Endothelial cell of umbilical vein (primary cell): Measurements from ENCODE around the gene HK1.

Source experiments
- CTCF ChIP-seq, 2 donors: IDR thresholded peaks; 1 replicate in 1 of 2; 2 replicates in 1 of 2; pipeline ENCODE4 v1.5.1; 2011; ENCODE audit warnings: low read length in 2 of 2, mild to moderate bottlenecking in 2 of 2, moderate library complexity in 2 of 2, control low read depth in 1 of 2, inconsistent platforms in 1 of 2, low read depth in 1 of 2; ENCODE audit not compliant: insufficient read depth in 1 of 2; ENCODE audit errors: extremely low read depth in 1 of 2
- EZH2 ChIP-seq: IDR thresholded peaks from 2 replicates; pipeline ENCODE4 v1.6.1; 2012; ENCODE audit warnings: borderline replicate concordance, low read depth, mild to moderate bottlenecking, moderate library complexity, low read length, inconsistent platforms; ENCODE audit not compliant: severe bottlenecking
- FOS ChIP-seq: IDR thresholded peaks from 2 replicates; pipeline ENCODE4 v1.6.1; 2011; ENCODE audit warnings: mild to moderate bottlenecking, low read length, moderate library complexity, borderline replicate concordance; ENCODE audit not compliant: insufficient read depth
- JUN ChIP-seq: IDR thresholded peaks from 2 replicates; pipeline ENCODE4 v1.6.1; 2011; ENCODE audit warnings: borderline replicate concordance, low read depth; ENCODE audit not compliant: insufficient read length, insufficient read depth
- POLR2A ChIP-seq: IDR thresholded peaks from 2 replicates; pipeline ENCODE4 v1.6.1; 2012; ENCODE audit warnings: low read depth, mild to moderate bottlenecking, control low read depth, low read length
- POLR2AphosphoS5 ChIP-seq: IDR thresholded peaks from 2 replicates; pipeline ENCODE4 v1.6.1; 2012; ENCODE audit warnings: low read depth, mild to moderate bottlenecking, control low read depth, low read length, moderate library complexity; ENCODE audit not compliant: insufficient read depth

- TF ChIP-seq CTCF (IDR thresholded peaks at IDR 0.05; ENCODE audit: extremely low read depth in 1 of 2, insufficient read depth in 1 of 2, low read depth in 1 of 2, low read length in 2 of 2) = no peak
- no peak for TF ChIP-seq POLR2AphosphoS5
- no peak for TF ChIP-seq EZH2
- no peak for TF ChIP-seq POLR2A
- TF ChIP-seq JUN = no peak
- no peak for TF ChIP-seq FOS
Observed at GRCh38 chr10:69239816-69240434, 38.4 kb upstream of the HK1 start.
